GM03348 (cell line): Measurements from ENCODE around the gene RNF128.

Experiments used
- DNase-seq: peaks from one replicate; pipeline ENCODE4 v3.0.0; 2012; ENCODE audit warnings: low spot score

The RNF128 gene

GRCh38 chrX:106726485-106727437 lies at the start of gene RNF128:
Gene RNF128 (plus strand): TSS chrX:106726701. CDS start chrX:106726914, 213 bp downstream.
- DNase-seq: peak; percentile 60

DNA sequence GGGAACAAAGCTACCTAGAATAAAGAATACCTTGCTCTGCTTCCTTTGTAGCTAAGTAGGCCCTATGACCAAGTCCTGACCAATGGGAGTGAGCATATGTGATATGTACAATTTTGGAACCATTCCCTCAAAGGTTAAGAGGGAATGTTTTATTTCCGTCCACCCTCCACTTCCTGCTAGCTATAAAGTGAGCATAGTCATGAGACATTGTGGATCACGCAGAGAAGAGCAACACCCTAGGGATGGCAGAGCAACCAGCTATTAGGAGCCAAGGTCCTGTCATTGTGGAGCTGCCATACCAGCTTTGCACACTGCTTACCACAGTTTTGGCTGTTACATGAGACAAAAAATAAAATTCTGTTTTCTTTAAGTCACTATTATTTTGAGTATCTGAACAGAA lies 45.8 kb upstream of the RNF128 start:
- no peak for DNase-seq

DNA sequence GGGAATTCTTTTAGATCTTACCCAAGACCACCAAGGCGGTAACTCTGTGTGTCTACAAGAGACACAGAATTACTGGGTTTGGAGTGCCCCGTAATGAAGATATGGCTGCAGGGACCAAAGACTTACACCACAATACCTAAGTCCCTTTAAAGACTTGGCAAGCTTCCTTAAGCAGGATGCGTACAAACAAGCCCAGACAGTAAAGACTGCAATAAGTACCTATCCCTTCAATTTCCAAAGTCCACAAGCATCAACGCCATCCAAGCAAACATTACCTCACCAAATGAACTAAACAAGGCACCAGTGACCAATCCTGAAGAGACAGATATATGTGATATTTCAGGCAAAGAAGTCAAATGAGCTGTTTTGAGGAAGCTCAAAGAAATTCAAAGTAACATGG lies 42.3 kb upstream of the RNF128 start:
- no peak for DNase-seq

DNA sequence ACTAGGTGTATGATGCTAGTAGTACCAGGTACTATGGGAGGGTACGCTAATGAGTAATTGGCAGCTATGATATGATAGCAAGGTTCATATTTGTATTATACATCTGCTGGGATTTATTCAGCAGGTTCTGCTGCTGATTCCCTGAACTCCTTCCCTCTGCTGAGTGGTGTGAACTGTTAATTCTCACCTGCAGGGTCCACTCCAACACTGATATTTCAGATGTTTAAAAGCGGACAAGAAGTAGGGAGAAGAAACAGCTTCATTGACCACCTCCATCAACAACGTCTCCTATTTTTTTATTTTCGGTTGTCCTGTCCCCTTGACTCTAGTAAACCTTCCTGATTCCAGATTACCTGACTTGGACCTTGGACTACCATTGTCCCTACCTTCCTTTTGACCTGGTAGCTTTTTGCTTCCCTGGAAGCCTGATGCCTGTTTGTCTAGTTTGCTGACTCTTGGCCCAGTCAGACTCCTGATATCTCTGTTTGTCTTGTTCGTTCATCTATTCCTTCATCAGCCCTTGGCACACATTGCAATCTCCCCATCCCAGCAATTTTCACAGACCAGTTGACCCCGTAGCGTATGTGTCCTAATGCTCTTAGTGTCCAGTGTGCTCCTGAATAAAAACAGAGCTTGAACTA lies 34.0 kb upstream of the RNF128 start:
- DNase-seq: no peak

GRCh38 chrX:106696502-106696901 lies 30.0 kb upstream of the RNF128 start:
- no peak for DNase-seq

DNA sequence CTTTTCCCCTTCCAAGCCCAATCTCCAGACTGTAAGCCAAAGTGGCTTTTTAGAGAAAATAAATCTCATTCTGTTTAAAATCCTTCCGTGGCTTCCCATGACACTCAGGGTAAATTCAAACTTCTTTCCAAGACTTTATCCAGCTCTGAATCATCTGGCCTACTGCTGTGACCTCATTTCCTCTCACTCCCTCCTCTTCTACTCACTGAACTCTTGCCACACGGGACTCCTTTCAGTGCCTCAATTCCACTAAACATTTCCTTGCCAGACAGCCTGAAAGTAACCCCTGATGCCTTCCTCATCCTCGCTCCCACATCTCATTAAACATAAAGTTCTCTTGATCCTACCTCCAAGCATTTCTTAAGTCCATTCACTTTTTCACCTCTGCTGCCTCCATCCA lies 27.8 kb upstream of the RNF128 start:
- peak; percentile 23 for DNase-seq

GRCh38 chrX:106702636-106703035 lies 23.9 kb upstream of the RNF128 start:
- no peak for DNase-seq

DNA sequence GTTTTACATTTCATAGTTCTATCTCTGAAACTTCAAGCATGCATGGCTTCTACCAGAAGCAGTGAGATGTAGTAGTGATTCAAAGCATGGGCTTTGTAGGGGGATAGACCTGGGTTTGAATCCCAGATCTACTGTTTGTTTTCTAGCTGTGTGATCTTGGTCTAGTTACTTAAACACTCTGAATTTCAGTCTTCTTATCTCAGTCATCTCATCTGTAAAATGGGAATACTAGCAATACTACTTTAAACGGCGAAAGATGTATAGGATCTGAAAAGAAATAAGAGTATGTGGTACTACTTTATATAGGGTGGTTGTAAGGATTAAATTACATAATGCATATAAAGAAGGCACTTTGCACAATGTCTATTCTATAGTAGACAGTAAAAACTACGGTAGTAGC lies 20.0 kb upstream of the RNF128 start:
- DNase-seq: no peak

GRCh38 chrX:106707771-106708454 lies 18.6 kb upstream of the RNF128 start:
- DNase-seq: peak; percentile 63

DNA sequence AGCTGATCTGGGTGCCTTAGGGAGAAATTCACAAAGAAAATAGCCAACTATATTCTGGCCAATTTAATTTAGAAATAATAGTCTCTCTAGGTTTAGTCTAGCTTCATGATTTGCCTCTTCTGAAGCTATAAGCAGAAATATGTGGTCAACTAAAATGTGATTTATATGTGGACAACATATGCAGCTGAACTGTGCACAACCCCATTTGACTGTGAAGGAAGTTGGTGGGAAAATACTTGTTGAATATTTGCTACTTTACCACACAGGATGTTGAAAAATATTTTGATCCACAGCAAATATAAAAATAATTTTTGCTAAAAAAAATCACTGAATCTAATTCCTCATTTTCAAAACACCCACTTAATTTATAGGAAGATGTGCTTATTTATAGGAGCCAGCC lies 15.7 kb upstream of the RNF128 start:
- no peak for DNase-seq

DNA sequence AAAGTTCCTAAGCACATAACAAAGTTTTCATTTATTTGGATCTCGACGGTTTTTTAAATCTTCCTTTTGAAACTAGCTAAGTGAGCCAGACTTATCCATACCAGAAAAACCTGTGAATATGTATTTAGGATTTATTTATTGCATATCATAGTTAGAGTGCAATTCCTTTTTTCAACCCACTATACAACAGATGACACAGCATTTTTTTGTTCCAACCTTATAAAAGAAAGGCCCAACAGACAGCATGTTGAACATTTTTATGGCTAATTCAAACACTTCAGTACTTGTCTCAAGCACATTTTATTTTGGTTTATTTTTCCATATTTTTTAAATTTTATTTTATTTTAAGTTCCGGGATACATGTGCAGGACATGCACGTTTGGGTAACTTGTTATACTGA lies 15.1 kb upstream of the RNF128 start:
- DNase-seq: no peak

- DNase-seq: no peak
Observed at GRCh38 chrX:106716004-106716403, 10.5 kb upstream of the RNF128 start.

- no peak for DNase-seq
Observed at GRCh38 chrX:106716463-106716862, 10.0 kb upstream of the RNF128 start.

- no peak for DNase-seq
Observed at GRCh38 chrX:106718709-106719108, 7.8 kb upstream of the RNF128 start.

DNA sequence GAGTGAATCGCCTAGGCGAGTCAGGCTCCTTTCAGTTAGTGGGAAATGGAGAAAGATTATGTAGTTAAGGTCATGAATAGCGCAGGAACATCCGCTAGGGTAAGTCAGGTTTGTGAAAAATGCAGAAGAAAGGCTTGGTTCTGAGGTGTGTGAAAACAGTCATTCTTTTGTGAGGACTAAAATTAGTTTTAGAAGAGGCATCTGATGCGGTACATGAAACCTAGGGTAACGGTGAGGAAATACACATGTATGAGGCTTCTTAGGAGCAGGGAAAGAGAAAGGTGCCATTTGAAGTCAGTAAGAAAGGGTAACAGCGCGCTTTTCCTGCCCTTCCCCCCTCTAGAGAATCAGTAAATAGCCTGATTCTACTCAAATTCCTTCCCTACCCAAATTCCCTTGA lies 570 bp upstream of the RNF128 start:
- DNase-seq: no peak

DNA sequence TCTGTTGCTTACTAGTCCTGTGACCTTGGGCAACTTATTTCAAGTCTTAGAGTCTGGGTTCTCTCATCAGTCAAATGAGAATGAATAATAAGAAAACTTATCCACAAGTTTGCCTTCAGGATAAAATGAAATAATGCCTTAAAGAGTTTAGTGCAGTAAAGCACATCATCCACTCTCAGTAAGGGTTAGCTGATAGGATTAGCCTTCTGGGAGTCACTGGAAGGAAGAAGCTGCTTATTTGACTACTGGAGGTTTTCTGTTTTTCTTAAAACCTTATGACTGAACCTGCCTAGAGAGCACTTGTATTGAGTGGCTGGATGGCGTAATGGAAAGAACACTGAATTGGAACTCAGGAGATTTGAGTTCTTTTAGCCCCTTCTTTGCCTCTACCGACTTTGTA lies 1.8 kb downstream of the RNF128 start:
- DNase-seq: no peak

DNA sequence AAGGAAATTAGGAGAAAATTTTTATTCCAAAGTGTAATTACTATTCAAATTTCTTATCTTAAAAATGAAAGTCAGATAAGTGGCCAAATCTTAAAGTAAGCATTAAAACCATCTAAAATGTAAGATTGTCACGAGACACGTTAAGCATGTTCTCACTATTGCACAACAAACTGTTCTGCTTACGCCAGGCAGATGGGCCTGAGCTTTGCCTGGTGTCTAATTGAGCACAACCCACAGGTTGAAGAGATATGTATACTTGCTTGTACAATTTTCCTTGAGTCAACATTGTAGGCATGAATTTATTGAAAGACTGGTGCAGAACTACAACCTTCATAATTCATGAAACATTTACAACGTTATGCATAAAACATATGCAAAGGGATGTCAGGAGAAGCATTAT lies 3.9 kb downstream of the RNF128 start:
- DNase-seq: no peak

DNA sequence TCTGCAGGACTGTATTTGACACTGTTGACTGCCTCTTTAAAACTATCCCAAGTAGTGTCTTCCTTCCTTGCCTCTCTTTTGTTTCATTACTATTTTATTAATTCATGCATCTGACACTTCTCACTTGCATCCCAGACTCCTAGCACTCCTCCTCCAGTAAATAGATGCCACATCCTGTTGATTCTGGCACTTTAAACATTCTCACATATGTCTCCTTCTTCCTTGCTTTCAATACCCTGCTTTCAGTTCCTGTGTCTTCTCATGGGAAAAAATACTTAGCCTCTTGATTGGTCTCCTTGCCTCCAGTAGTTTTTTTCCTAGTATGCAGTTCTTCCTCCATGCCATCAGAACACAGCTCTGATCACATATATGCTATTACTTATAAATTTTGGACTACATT lies 5.1 kb downstream of the RNF128 start:
- no peak for DNase-seq

DNA sequence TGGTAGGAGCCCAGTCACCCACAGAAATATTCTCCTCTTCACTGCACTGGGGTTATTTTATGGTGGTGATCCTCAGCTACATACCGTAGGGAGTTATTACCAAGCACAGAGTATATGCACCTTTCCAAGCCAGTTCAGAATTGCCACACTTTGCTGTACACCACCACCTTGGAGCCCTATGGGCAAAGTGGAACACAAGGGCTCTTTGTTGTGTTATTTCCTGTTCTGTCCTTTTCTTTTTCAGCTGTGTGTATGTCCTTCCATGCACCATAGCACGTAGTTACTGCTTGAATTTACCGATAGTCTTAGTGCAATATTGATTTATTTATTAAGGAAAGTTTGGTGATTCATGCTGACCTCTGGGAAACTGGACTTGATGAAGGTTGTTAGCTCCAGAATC lies 8.3 kb downstream of the RNF128 start:
- no peak for DNase-seq

- no peak for DNase-seq
Observed at GRCh38 chrX:106740193-106740780, 13.8 kb downstream of the RNF128 start.

GRCh38 chrX:106742193-106742592 lies 15.7 kb downstream of the RNF128 start:
- no peak for DNase-seq

- no peak for DNase-seq
Observed at GRCh38 chrX:106742805-106743204, 16.3 kb downstream of the RNF128 start.

- no peak for DNase-seq
Observed at GRCh38 chrX:106748377-106748776, 21.9 kb downstream of the RNF128 start.
